AG08396 (cell line): ENCODE results near the gene FIBCD1.
"Not testable (repeated sequence)": the region's sequence is repeated elsewhere in the genome, so short reads cannot be mapped to it uniquely, and the experiment has no call there.

Source experiments
- DNase-seq: peaks from one replicate; pipeline ENCODE4 v3.0.0; 2012; ENCODE audit warnings: low spot score, mixed read lengths

Gene FIBCD1

DNA sequence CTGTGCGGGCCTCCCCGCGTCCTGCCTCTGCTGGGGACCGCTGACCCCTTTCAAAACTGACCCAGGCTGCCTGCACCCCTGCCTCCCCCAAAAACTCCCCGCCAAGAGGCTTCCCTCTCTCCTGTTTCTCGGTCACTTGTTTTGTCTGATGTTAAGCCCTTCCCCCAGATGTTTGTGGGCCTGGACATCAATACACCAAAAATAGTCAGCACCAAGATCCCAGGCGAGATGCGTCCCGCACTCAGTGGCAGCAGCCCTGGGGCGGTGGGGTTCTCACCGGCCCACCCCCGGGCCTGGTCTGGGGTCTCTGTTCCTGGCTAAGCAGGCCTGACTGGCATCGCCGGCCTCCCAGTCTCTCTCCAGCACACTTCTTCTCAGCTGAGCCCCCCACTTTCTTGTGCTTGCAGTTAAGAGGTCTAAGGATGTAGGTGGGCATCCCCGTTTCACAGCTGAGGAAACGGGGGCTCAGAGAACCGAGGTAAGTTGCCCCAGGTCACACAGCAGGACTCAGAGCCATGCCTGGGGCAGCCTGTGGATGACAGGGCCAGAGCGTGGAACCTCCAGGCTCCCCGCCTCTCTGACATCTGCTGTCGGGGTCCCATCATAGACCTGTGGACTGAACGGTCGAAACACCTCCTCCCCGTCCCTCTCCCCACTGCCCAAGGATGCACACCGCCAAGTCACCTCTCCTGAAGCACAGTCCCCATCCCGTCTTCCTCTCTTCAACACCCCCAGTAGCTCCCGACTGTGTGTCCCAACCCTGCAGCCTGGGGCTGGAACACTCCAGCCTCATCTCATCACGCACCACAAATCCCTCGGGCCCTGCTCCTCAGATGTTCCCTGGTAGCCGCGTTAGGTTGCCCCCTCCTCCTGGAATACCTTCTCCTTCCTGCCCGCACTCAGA lies 16.8 kb downstream of the FIBCD1 start:
- no peak for DNase-seq

DNA sequence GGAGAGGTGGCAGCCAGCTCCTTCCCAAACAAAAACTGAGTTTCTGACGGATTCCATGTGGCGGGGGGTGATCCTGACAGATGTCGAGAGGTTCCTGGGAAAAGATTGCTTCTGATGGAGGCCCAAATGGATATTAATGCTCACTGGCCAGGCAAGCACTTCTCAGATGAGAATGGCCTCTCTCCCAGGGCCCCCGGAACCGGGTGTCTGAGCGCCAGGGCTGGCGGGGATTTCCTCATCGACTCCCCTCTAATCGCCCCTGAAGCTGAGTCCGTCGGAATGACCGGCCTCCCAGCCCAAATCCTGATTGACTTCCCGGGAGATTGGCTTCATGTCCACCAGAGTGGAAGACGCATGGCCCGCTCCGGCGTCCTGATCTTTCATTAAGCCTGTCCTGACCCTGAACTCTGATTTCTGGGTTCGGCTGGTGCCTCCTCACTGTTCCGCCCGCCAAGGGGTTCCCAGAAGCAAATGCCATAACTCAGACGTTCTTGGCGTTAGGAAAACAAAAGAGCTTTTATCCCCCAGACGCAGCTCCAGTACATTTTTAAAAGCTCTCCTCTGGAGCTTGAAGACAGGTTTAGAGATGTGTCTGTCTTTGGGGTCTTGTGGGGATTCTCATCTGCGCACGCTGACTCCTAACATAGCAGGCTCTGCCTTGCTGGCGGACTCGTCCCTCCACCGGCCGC lies 17.6 kb downstream of the FIBCD1 start:
- DNase-seq: no peak

DNA sequence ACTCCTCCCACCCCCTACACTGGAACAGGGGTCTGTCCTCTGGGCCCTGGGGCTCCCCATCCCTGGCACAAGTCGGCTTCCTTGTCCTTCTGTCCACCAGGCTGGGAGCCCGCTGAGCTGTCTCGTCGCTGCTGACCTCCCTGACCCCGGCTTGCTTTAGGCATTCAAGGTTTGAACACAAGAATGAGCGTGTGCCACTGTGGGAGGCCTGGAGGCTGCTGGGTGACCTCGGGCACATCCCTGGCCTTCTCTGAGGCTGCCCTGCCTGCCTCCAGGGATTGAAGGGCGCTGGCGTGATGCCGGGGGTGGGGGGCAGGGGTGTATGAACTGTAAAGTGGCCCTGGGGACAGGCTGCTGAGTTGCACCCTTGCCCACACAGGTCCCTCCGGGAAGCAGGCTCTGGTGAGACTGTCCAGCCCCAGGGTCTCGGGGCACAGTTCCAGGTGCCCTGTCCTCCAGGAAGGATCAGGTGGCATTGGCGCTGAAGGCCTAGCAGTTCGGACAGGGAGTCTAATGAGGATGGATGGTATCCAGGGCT lies 18.2 kb downstream of the FIBCD1 start:
- no peak for DNase-seq

DNA sequence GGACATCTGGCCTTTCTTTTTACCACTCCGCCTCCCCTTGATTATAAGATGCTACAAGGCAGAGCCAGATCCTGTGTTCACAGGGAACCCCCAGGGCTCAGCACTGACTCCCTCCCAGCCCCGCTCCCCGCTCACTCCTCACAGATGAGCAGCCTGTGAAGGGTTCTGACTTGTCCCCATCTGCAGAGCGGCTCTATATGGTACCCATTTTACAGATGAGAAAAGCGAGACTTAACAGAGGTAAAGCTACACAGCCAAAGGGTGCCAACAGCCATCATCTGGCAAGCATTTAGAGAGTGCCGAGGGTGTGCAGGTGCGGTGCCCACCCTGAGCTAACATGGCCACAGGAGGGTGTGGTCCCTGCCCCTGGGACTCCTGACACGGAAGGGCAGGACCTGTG lies 18.8 kb downstream of the FIBCD1 start:
- no peak for DNase-seq

DNA sequence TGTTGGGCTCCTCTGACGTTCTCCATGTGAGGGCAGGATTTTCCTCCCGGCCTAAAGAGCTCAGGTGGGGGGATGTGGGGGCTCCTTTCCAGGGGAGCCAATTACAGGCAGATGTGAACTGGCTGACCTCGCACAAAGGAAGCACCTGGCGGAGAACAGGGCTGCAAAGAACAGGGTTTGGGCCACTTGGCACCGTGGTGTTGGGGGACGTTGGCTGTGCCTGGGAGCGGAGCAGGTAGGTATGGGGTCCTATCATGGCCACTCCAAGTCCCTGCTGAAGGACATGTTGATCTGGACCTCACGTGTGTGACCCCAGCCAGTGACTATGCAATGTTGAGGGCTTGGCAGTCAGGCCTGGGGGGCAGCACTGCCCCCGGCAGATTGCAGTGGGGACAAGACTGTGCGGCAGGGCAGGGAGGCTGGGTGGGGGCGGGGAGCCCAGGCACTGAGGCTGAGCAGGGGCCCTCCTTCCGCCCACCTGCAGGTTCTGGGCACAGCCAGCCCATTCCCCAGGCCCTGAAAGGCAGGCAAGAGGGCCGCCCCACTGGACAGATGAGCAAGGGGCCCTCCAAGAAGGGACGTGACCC lies 19.4 kb downstream of the FIBCD1 start:
- DNase-seq: no peak

DNA sequence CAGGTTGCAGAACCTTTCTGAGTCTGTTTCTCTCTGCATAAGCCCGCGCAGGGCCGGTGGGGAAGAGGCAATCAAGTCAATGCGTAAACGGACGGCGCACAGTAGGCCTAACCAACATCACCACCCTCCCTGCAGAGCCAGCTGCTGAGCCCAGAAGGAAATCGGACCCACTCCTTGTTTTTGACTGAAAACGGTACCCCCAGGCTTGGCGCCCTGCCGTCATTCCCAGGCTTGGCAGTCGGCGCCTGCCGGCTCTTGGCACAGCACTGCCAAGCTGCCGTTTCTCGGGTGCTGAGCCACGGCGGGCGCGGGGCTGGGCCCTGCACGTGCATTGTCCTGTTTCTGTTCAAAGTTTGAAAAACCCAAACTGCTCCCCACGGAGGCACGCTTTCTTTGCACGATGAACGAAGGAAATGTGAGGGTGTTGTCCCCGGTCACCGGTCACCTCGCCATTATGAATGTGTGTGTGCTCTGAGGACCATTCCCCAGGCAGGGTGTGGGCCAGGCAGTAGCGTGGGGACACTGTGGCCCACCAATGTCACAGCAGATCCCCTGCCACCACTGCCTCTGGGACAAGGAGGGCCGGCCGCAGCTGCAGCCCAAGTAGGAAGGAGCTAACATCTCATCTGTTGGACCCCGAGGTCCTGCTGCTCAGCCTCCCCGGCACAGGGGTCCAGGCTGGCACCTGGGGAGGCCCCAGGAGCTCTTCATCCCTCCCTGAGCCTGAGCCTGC lies 20.1 kb downstream of the FIBCD1 start:
- DNase-seq: no peak

DNA sequence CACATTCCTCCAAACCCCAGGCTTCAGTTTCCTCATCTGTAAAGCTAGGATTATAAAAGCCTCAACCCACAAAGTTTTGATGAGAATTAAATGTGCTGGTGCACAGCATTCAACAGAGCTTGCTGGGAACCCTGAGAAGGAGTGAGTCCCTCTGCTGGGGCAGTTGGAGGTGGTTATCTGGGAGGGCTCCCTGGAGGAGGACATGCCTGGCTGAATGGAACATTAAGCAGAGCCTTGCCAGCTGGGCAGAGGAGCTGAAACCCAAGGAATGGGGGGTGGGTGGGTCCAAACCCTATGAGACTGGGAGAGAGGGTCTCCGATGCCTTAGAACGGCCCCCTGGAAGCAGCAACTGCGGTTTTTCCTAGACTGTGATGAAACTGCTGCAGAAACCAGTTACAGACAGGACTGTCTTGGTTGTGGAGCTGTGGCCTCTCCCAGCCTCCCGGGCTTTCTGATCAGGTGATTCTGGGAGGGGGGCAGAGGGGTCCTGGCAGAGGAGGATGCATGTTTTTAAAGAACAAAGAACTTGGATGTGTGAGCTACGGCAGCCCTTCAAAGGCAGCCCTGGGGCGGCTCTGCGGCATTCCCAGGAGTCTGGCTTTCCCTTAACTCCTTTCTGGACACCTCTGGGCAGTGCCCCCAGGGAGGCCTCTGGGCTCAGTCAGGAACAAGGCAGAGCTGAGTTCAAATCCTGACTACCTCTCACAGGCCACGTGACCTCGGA lies 20.8 kb downstream of the FIBCD1 start:
- DNase-seq: no peak

DNA sequence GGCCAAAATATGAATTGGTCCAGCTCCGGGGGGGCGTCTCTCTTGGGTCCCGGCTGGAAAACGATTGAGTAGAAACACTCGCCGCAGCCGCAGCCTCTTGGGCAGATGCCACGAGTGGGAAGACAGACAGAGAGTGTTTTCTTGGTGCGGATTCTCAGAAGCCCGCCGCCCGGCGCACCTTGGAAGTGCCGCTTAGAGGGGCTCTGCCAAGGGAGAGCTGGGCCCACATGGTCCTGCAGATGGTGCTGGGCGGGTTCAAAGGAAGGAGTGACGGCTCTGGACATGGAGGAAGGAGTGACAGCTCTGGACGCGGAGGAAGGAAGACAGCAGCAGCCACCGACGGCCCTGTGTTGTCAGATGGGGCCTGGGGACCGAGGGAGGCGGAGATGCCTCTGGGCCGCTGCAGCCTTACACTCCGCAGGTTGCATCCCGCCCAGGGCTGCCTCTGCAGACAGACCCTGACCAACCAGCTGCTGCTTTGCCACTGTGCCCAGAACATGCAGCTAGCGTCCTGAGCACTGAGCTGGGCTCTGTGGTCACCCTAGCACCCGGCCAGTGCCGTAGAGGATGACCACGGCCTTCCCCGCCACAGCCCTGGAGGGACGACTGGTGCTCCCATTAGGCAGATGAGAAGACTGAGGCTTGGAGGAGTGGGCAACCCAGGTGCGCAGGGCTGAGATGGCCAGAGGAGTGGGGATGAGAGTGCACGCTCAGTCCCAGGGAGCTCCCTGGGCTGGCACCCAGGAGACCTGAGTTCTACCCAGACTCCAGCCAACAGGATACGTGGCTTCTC lies 21.7 kb downstream of the FIBCD1 start:
- DNase-seq: no peak

DNA sequence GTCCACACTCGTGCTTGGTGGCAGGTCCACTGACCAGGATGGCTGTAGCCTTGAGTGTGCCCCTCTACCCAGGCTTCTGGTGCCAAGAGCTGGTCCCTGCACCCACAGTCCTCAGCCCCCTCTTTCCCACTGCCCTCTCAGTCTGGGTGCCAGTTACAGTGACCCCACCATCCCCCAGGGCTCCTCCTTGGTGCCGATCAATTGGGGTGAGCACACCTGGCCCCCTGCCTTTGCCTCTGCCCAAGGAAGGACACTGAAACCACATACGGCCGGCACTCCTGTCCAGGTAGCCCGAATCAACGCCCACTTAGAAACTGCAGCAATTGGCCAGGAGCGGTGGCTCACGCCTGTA lies 24.0 kb downstream of the FIBCD1 start:
- DNase-seq: no peak

DNA sequence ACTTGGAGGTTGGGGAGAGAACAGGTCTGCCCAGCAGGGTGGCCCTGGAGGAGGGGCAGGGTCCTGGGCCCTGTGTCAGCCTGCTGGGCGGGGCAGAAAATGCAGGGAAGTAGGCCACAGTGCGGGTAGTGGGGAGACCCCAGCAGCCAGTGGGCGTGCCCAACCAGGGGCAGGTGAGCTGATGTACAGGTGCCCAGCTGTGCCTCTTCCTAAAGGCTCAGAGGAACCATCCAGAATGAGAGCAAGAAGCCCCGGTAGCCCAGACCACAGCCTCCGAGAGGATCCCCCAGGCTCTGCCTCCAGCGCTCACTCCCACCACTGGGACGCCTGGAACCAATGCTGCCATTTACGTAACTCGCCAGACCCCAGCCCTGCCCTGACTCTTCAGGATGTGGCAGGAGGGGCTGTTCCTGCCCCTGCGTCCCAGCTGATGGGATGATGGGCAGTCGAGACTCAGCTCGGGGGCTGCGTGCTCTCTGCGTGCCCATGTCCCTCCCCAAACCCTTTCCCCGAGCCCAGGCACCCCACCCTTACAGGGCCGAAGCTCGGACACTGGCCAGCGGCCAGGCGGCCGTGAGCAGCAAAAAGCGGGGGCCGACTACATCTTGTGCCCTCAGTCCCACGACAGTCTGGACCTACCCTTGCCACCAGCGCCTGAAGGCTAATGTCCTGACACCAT lies 24.5 kb downstream of the FIBCD1 start:
- DNase-seq: no peak

DNA sequence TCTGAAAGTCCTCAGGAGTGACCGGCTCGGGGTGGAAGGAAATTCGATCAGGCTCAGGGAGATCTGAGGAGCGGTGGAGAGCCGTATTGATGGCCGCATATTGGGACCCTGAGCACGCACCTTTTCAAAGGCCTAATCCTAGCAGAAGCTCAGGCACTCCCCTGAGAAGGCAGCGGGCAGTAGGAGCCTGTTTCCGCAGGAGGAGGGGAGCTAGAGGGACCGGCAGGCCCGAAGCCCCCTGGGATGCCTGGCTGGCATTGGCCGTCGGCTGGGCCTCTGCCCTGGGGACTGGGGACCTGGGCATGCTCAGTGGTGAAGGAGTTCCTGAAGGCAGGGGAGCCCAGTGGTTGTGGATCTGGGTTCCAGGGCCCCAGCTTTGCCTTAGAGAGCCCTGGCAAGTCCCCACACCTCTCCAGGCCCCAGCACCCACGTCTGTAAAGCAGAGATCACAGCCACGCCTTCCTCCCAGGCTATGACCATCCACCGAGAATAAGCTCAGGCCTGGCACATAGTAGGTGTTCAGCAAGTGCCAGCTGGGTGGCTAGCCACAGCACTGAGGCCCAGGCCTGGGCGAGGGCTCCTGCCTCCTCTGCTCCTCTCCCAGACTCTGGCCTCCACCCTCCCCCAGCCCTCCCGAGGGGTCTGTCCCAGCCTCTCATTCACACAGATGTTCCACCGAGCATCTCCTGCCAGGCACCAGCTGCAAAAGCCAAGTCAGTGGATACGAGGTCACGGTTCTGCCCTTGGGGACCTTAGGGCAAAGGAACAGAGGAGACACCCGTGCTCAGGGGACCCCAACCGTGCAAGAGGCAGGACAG lies 25.2 kb downstream of the FIBCD1 start:
- DNase-seq: no peak

DNA sequence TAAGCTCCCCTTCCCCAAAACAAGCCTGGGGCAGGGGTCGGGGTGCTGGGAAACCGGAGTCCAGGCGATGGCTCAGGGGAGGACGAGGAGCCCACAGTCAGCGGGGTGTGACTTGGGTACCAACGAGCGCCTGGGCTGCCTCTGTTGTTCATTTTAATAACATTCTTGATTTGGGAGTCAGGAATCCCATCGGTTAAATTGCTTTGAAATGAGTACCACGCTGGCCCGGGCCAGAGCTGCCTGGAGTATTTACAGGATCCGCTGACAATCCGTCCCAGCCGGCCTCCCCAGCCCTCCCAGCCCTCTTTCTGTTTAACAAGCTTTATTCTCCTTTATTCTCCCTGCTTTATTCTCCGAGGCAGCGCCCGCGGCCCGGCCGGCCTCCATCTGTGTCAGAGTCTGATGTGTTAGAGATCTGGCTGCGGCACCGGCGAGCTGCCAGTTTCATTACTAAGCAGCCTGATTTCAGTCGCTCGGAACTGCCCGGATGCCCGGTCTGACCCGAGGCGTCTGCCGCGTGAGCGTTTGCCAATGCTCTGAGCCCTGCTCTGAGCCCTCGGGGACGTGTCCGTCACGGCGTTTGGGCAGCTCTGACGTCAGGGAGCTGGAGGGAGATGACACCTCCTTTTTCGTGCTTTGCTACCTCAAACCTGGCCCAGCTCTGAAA lies 26.0 kb downstream of the FIBCD1 start:
- DNase-seq: peak; percentile 87

DNA sequence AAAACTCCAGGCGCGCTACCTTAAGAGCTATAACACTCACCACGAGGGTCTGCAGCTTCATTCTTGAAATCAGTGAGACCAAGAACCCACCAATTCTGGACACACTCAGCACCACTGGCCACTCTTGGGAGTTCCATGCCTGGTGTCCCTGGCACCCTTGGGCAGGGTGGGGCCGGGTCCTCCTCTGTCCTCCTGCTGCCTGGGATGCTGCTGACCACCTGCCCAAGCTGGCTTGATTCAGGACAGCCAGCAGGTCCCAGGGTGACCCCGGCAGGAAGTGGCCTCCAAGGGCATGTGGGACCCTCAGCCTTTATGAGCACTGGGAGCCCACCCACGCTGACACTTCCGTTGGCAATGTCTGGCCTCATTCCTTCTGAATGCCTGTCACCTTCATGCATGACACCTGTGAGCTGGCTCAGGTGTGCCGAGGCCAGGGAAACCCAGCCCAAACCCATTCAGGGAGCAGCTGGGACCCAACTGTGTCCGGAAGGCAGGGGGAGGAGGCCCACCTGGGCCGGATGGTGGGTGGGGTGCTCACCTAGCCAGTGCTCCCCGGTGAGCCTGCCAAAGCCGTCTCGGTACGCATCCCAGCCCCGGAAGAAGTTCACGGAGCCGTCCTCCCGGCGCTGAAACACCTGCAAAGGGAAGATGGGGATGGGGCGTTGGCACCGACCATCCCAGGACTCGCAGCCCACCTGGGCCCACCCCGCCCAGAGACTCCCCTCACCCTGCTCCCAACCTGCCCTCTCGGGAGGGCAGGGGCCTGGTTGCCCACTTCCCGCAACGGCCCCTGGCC lies 27.6 kb downstream of the FIBCD1 start:
- DNase-seq: no peak

DNA sequence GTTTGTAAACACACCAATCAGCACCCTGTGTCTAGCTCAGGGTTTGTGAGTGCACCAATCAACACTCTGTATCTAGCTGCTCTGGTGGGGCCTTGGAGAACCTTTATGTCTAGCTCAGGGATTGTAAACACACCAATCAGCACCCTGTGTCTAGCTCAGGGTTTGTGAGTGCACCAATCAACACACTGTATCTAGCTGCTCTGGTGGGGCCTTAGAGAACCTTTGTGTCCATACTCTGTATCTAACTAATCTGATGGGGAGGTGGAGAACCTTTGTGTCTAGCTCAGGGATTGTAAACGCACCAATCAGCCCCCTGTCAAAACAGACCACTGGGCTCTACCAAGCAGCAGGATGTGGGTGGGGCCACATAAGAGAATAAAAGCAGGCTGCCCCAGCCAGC lies 28.4 kb downstream of the FIBCD1 start:
- not testable (repeated sequence) for DNase-seq

DNA sequence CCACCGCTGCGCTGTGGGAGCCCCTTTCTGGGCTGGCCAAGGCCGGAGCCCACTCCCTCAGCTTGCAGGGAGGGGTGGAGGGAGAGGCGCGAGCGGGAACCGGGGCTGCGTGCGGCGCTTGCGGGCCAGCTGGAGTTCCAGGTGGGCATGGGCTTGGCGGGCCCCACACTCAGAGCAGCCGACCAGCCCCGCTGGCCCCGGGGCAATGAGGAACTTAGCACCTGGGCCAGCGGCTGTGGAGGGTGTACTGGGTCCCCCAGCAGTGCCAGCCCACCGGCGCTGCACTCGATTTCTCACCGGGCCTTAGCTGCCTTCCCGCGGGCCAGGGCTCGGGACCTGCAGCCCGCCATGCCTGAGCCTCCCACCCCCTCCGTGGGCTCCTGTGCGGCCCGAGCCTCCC lies 29.0 kb downstream of the FIBCD1 start:
- not testable (repeated sequence) for DNase-seq

DNA sequence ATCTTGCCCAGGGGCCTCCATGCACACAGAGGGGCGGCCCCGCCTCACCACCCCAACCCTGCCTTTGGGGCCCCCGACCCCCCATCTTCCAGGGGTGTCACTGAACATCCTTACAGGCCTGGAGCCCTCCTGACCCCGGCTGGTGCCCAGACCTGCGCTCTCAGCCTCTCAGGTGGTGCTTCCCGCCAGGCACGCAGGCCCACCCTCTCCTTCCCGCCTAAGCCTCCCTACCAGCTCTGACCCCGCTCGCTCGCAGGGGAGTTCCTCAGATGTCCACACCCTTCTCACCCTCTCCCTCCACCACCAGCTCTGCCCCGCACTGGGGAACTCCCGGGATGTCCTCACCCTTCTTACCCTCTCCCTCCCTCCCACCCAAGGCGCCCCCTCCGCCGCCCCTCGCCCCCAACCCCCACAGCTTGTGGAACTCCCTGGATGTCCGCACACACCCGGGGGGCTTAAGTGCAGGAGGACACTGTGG lies 30.1 kb downstream of the FIBCD1 start:
- DNase-seq: no peak

DNA sequence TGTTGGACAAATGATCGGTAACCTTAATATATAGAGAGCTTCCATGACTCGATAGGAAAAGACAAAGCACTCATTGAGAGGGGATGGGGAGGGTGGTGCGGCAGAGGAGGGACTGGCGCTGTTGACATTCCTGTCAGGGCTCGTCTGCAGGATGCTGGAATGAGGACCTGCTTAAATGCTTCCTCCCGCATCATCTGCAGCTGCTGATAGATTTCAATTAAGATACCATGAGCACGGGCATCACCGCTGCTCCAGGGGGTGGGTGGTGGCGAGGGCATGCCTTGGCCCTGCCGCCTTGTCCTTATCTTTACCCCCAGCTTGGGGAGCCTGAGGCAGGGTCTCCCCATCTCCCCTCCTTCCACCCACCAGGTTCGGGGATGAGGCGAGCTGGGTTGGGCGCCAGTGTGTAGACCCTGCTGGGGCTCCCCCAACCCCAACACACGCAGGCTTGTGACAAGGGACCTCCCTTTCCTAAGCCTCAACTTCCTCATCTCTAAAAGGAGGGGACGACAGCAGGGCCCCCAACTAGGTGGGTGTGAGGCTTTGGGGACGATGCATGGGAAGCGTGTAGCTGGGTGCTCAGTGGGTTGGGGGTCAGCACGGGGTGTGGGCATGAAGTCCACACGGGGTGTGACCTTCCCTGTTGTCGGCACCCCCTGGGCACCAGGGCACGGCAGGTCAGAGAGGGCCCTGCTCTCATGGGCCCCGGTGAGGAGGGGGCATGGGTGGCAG lies 30.7 kb downstream of the FIBCD1 start:
- DNase-seq: no peak
